ENCODE measurements around the gene PRKCI.
"Not testable (repeated sequence)": the region's sequence is repeated elsewhere in the genome, so short reads cannot be mapped to it uniquely, and the experiment has no call there.

DNA sequence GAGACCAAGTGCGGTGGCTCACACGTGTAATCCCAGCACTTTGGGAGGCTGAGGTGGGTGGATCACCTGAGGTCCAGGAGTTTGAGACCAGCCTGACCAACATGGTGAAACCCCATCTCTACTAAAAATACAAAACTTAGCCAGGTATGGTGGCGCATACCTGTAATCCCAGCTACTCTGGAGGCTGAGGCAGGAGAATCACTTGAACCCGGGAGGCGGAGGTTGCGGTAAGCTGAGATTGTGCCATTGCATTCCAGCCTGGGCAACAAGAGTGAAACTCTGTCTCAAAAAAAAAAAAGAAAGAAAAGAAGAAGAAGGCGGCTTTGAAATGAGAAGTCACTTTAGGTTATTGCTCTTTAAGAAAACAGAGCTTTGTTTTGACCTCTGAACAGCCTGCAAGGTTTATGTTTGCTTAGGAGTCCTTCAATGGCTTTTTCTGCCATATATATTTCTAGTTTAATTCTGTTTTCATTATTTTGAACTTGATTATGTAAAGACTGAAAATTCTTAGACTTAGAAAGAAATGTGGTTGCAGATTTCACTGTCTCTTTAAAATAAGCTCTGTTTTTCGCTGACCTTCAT, 47.5 kb downstream of the PRKCI start:
- not testable (repeated sequence) for TF ChIP-seq CTCF (IDR thresholded peaks at IDR 0.05; ENCODE audit: poor library complexity, severe bottlenecking); EZH2 (IDR thresholded peaks at IDR 0.05; ENCODE audit: borderline replicate concordance, insufficient read depth, low read length, poor library complexity, severe bottlenecking); EP300 (conservative IDR thresholded peaks at IDR 0.05; ENCODE audit: poor library complexity, severe bottlenecking); RAD21 (conservative IDR thresholded peaks at IDR 0.05); POLR2AphosphoS5 (IDR thresholded peaks at IDR 0.05); TAF1 (IDR thresholded peaks at IDR 0.05; ENCODE audit: low read depth); REST (IDR thresholded peaks at IDR 0.05; ENCODE audit: borderline replicate concordance); SMC3 (conservative IDR thresholded peaks at IDR 0.05; ENCODE audit: poor library complexity)

Data from neural cell (in vitro differentiated cells).